Right lobe of liver (tissue), 4 donors: ENCODE measurements around the gene GPRIN3.

Source experiments
- CTCF ChIP-seq, 4 donors: fragments of 200-600 bp in 3 of 4; fragments of 450-650 bp in 1 of 4; IDR thresholded peaks; one replicate each; pipeline versions ENCODE4 v1.5.1 to v1.8.0; 2016 to 2022; ENCODE audit warnings: antibody characterized with exemption in 4 of 4, mild to moderate bottlenecking in 2 of 4
- POLR2A ChIP-seq: fragments of 450-650 bp; IDR thresholded peaks from one replicate; pipeline ENCODE4 v1.6.1; 2017; ENCODE audit warnings: antibody characterized with exemption, mild to moderate bottlenecking
- donor health status: DM: no; HTN: no; CAD: no.
- donor health status: DM: no; HTN: no; CAD: no.
- donor health status: DM: no; HTN: yes; CAD: no.

- TF ChIP-seq CTCF (IDR thresholded peaks at IDR 0.05) (no peak), POLR2A (no peak)
Measured at GRCh38 chr4:89245459-89245858, 62.1 kb downstream of the GPRIN3 start.
